NCI-H446 (cell line): ENCODE measurements around the gene IL1RAP.
"Not testable (repeated sequence)": the region's sequence is repeated elsewhere in the genome, so short reads cannot be mapped to it uniquely, and the experiment has no call there.

Source experiments
- DNase-seq, 2 experiments: peaks; one replicate each; lab custom pipeline; 2025; lab: John Stamatoyannopoulos, UW

IL1RAP gene

DNA sequence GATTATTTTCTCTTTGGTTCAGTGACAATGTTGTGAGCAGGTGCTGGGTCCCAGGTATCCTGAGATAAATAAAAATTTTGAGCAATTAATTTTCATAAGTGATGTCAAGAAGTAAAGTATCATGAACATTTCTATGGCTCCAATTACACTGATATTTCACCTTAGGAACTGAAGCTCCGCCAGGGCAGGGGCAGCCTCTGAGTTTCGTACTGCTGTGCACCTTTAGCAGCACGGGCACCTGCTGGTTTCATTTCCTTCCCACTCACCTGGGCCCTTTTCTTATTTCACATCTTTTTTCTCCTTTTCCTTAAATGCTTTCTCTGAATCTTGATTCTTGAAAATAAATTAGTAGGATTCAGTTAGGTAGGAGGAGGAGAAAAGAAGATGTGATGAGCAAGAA, 1.2 kb upstream of the IL1RAP start:
- DNase-seq, result no peak

DNA sequence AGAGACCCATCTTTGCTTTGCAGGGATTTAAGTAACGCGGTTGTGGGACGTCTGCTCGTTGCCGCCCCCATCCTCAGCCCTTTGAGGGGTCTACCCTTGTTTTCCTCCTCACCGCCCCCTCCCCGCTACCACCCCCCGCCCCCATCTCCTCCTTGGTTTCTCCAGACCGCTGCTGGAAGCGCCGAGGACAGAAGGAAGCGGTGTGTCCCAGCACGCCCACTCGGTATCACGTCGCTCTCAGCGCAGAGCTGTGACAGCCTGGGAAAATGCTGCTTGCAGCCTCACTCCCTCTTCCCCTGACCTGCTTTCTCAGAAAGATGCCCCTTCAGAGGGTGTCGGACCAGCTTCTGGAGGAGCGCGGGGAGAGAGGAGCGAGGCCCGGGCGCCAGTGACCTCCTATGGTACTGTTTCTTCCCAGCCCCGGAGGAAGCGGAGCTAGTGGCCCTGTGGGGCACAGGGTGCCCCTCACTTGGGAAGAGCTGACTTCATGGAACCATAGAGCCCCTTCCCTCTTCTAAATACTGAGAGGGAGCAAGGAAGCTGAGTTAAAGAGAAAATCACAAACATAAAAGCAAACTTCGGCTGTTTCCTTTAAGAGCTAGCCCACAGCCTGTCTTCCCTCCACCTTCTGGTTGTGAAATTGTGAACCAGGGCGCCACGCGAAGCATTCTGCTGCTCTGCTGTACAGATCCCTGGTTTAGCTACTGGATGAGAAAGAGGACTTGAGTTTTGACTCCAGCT, 698 bp downstream of the IL1RAP start:
- no peak for DNase-seq

DNA sequence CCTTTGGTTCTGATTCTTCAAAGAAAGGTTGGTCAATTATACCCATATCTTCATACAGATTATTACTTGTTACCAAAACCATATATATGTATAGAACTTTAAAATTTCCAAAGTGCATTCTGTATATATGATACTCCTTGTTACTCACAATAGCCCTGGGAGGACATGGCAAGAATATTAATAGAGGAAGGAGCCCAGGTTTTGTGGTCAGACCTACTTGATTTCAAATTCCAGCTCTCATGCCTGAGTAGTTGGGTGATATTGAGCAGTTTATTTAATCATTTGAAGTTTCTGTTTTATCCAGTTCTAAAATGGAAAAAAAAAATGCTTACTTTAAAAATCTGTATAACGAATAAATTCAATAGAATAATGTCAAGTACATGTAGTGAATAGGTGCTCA, 2.5 kb downstream of the IL1RAP start:
- DNase-seq, result no peak

DNA sequence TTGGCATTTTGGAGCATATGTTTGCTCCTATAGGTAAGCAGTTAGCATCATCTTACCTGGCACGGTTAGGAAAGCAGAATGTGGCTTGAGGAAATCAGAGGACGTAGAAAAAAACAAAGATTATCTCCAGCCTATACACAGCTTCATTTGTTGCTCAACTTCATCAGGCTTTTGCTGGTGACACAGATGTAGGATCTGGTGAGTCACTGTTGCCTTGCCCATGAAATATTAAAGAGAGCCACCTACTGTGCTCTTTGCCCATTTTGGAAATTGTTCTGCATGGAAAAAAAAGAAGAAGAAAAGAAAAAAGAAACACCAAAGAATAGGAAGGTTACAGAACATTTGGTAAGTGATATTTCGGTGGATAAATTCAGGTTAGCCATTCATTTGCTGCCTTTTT, 3.8 kb downstream of the IL1RAP start:
- no peak for DNase-seq

DNA sequence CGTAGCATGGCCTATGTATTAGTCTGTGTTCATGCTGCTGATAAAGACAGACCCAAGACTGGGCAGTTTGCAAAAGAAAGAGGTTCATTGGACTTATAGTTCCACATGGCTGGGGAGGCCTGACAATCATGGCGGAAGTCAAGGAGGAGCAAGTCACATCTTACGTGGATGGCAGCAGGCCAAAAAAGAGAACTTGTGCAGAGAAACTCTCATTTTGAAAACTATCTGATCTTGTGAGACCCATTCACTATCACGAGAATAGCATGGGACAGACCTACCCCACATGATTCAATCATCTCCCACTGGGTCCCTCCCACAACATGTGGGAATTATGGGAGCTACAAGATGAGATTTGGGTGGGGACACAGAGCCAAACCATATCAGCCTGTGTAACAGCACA, 4.6 kb downstream of the IL1RAP start:
- DNase-seq, result not testable (repeated sequence)

DNA sequence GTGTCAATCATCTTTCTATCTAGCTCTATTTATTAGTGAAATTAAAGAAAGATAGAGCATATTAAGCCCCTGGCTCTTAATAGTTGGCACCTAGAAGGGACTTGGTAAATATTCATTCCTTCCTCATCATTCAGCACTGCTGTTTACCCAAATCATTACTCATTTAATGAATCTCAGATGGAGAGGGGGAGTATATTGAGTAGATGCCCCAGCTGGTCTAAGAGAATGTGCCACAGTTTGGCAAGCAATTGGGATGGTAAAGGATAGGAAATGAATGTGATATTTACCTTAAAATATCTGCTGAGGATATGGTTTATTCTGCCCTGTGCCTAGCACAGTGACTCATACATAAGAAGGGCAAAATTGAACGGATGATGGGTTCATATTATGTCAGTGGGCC, 6.0 kb downstream of the IL1RAP start:
- no peak for DNase-seq

DNA sequence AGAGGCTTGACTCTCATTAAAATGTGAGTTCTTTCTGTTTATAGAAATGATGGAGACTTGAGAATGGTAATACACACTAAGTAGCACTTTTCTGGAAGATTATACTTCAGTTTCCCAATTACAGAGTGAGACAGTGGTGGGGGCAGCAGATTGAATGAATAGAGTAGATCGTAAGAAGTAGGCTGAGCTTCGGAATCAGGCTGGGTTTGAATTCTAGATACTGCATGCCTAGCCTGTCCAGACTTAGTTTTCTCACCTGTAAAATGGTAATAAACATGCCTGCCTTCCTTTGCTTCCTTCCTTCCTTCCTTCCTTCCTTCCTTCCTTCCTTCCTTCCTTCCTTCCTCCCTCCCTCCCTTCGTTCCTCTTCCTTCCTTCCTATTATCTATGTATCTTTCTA, 8.1 kb downstream of the IL1RAP start:
- DNase-seq, result no peak

DNA sequence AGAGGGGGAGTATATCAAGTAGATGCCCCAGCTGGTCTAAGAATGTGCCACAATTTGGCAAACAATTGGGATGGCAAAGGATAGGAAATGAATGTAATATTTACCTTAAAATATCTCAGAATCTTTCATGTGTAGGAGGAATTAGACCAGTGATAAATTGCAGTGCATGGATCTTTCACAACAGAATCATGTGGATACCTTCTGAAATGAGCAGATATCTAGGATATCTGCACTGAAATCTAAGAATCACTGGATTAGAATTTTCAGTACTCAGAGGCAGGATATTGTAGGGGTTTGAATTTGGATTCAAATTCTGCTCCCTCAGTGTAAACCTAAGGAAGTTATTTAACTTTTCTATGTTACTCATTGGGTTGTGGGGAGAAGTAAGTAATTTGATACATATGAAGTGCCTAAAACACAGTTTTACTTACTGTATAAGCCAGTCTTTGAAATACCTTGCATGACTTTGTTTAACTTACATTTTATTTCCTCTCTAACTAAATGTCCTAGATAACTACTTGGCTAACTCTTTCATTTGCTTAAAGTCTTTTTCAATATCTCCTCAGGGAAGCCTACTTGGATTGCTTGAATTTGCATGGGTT, 8.8 kb downstream of the IL1RAP start:
- DNase-seq, result no peak

DNA sequence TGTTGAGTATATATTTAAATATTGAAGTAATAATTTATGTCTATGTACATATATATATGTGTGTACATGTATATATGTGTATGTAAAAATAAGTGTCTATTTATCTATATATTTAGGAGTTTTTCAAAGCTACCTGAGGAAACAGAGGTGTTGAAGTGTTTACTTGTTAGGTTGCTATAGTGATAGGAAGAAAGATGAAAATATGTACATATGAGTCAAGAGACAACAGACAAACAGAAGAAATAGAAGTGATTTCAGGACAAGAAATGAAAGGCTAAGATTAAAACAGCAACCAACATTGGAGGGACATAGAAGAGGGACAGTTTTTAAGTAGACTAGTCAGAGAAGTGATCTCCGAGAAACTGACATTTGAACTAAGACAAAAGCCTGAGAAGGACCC, 11.1 kb downstream of the IL1RAP start:
- no peak for DNase-seq

DNA sequence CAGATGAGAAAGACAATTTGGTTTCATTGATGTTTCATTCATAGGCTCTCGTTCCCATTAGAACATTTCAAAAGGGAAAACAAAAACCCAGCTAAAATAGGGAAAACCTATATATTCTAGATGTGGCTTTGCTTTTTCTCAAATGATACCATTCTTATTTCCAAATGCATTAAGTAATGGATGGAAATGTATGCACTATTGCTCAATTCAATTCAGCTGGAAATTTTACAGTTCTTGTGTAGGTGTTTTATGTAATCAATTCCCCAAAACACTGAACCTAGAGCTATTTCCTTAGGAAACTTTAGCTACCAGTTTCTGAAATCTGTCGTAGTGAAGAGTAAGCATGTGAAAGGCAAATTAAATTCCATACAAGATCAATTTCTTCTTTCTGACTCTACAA, 11.7 kb downstream of the IL1RAP start:
- no peak for DNase-seq

DNA sequence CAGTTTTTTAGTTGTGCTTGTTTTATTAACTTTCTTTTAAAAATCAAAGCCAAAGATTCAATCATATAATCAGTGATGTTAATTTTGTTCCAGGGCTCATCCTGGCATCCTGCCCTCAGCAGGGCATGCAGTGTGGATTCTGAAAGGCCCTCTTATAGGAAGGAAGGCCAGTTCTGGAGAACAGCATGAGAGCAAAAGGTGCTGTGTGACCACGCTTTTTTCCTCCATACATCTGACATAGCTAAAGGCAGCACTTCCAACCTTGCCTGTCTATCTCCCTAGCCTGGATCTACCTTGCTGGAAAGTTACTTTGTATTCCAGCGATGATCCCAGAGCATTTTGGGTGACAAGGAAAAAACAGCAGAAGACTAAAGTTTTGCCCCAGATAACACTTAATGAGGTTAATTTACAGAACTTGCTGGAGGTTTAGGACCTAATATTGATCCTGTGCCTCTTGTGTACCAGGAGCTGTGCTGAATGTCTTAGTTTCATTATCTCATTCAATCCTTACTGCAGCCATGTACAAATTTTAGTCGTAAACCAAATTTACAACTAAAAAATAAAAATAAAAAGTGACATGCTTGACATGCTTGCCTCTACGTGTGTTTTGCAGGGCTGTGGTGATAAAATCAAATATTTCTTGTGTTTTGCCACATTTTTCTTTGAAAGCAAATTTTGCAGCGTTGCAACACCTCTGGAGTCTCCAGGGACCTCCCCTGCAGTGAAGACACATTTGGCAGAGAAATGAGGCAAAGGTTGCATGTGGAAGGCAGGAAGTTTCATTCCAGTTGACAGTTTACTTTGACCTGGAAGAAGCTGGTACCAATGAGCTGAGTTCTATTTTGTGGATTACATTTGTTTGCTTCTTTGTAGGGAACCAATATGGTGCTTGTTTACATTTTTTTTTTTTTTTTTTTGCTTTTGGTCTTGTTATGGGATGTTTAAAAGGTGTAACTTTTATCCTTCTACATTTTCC, 13.2 kb downstream of the IL1RAP start:
- no peak for DNase-seq

DNA sequence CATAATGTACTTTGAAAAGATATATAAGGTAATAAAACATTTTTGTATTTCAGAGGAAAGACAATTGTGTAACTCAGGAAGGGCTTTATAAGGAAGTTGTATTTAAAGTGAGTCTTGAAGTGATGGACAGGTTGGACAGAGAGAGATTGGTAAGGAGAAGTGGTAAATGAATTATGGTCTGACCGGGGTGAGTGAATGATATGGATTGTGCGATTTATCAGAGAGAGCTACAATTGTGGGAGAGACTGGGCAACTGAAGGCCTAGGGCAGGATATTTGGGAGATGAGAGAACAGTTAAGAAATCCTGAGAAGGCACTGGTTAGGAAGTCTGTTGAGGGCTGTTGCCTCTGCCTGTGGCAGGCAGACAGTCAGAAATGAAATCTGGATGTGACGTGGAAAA, 14.8 kb downstream of the IL1RAP start:
- DNase-seq, result no peak

DNA sequence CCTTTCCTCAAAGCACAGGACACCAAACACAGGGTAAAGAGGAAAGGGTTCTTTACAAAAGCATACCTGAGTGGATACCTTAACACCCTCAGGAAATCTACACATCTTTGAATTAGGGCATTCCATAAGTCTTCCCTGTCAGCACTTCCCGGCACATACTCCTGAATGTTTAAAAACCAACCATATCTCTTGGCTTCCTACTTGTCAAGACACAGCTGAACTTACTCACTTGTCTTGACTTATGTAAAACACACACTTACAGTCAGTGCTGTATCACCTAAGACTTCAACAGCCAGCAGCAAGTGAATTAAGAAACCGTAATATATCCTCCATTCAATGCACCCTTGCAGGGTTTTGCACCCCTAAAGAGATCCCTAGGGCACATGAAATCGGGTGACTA, 17.5 kb downstream of the IL1RAP start:
- no peak for DNase-seq

DNA sequence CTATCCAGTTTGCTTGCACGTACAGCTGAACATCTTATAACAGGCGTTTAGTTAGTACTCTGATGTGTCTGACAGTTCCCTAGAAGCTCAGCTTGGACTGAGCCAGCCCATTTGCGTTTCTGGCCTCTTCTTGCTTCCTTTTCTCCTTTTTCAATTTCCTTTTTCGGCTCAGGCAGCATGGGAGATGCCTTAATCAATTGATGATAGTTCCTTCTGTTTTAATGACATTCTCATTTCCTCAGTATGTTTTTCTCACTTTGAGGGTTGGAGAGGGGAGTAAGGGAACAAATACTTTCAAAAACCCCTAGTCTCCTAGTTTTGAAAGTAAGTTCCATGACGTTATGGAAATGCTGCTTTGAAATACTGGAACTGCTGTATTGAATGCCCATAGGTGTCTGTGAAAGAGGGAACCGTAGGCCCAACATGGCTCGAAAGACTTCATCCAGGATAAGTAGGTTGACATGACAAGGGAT, 18.9 kb downstream of the IL1RAP start:
- DNase-seq, result no peak

DNA sequence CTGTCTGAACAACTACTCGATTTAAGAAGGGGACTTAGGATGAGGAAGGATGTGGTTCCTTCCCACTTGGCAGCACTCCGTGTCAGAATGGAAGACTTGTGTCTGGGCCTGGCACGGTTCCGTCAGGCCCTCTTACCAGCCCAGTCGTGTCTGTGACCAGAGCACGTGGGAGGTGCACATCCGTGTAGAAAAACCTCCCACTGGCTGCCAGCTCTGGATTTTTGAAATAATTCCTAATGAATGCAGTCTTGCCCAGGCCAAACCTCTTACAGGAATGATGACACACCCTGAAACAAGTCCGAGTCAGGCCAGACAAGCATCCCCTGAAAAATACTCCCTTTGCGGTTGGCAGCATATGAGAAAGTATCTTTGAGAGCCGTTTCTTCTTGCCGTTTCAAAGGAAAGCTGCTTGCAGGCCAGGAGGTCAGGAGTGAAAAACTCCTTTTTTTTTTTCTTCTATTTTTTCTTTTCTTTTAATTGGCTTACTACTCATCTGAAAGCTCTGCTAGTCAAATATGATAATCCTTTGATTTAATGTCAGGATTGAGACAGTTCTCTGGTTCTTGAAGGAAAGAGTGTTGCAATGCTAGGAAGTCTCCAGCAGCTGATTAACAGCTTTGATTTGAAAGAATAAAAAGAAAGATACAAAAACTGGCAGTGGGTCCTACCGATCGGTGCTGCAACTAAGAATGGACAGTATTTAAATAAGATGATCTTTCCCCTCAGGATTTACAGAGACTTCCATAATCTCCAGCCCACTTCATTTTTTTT, 19.8 kb downstream of the IL1RAP start:
- DNase-seq, result no peak

DNA sequence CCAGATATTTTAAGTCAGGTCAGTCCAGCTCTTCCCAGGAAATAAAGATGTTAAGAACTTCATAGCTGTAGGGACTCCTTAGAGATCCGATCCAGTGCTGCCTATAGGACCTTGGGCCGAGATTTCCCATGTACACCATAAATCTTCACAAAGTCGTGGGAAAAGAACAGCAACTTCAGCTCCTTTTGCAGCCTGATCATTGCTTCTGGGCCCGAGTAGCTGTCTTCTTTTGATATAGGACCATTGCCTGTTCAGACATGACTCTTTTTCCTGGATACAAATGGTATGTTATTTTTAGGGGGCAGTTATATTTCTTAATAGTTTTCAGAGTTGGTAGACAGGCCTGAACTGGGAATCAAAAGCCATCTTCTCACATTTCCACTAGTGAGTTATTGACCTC, 20.5 kb downstream of the IL1RAP start:
- DNase-seq, result no peak

DNA sequence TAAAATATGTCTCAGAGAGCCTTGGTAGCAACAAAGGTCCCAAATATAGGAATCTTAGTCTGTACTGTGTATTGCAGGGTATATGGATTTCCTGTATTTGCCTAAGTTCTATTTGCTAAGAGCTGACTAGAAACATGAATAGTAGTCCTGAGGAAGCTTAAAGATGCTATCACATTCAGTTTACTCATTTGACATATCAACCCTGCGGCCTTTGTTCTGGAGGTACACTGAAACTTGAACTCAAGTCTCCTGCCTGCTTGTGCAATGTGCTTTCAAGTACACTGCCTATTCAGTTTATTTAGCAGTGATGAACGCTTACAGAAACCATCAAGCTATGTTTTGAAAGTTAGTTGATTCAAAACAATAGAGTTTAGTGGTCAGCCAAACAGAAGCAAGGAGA, 21.1 kb downstream of the IL1RAP start:
- DNase-seq, result no peak

DNA sequence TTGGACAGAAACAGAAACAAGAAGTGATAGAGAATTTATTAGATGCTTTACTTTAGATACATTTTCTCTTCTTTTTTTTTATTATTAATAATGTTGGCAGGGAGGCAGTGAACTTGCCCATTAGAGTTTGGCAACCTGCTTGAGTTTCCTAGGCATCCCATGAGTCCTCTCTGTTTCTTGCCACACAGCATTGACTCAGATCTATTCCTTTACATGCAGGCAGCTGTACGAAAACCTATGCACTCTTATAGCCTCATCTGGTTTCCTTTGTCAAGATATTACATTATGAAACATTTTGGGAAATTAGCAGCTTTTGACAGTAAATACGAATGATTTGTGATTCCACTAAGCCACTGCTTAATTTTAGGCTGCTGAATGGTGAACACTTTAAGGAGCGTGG, 23.3 kb downstream of the IL1RAP start:
- DNase-seq, result no peak

DNA sequence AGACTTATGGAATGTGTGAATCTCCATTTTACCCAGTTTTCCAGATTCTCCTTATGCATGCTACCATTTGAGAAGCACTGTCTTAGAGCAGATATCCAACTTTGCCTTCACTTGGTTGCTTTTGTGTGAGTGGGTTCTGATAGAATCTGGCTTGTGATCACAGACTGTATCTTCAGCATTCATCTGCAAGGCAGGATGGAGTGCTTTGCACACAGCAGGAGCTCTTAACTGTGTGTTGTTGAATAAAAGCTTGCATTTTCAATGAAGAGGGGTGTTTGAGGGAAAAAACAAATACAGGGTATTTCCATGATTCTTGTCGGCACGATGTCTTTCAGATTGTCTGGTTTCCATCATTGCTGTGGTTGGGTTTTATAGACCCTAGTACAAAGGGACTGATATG, 24.4 kb downstream of the IL1RAP start:
- DNase-seq, result no peak

DNA sequence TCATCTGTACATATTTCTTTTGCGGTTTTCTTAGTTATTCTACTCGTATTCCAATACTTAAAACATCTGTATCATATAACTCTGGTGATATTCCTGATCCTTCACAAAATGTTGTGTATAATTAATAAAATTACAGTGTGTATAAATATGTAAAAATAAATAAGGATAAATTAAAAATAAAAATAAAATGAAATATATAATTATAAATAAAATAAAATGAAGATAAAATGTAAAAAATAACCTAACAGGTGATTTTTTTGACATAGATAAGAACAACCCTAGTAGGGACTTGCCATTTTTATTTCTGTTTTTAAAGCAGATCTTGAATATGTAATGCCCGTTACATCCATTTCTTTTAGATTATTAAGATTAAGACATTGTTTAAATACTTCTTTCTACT, 25.6 kb downstream of the IL1RAP start:
- no peak for DNase-seq

DNA sequence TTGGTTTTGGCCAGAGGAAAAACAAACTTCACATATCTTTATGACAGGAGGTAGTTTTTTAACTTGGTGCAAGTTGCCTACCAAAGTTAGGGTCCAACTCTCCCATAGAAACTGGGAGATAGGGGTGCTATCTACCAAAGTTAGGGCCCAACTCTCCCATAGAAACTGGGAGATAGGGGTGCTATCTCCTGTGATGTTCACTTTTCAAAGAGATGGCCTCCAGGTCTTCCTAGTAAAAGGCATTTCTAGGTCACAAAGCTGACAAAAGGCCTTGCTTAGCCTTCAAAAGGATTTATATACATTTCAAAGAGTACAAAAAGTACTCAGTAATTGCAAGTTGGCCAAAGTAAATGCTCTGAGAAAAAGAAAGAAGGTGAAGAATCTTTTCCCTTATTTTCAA, 27.1 kb downstream of the IL1RAP start:
- no peak for DNase-seq

DNA sequence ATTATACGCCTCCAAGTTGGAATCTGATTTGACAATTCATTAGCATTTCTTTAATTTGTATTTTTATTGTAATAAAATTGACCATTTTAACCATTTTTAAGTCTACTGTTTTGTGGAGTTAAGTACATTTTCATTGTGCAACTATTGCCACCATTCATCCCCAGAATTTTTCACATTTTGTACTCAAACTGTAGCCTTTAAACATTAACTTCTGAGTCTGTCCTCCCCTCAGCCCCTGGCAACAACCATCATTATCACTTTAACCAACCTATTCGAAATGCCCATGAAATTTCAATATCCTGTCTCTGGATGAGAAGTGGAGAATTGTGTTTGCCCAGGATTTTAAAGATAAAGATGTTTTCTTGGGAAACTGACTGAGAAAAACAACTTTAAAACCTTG, 27.7 kb downstream of the IL1RAP start:
- no peak for DNase-seq
